ENCODE measurements around the gene MROH2A. TPM values are rescaled to one million over a fixed set of nuclear protein-coding genes. Genes with fewer than 3 reads are reported as not detected.

The MROH2A gene
- total RNA-seq, 4 donors from 2014 or later = not detected

DNA sequence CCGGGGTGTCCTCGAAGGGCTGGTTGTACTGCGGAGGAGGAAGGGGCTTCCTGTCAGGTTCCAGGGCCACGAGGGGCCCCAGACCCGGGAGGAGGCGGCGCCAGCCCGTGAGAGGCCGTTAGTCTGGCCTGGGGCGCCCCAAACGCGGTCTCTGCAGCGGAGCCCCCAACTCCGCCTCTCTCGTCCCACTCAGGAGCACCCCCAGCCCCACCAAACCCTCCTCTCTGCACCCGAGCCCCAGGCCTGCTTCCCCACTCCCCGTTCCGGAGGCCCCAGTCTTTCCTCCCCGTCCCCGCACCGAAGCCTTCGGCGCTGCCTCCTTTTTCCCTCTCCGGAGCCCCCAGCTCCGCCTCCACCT is 75.7 kb downstream of the MROH2A start:
- no peaks in the 10 kb centered on the region for H3K36me3 ChIP-seq
- peak overlapping the region; percentile 58 to 72 (median 62) for H3K4me3 ChIP-seq
- DNase-seq (ENCODE audit: low spot score in 2 of 2) = no peak
- 1 to 2% methylated on average over 24 to 25 of the region's 25 CpGs for WGBS, 2 donors
- H3K27me3 ChIP-seq = no peaks in the 10 kb centered on the region
- H3K4me1 ChIP-seq = peaks cover 0 to 16% (median 6%) of the 10 kb centered on the region in 4 donors
- no peaks in the 10 kb centered on the region for H3K9me3 ChIP-seq
- H3K27ac ChIP-seq = no peak overlapping the region
- TF ChIP-seq, protein P1, sequence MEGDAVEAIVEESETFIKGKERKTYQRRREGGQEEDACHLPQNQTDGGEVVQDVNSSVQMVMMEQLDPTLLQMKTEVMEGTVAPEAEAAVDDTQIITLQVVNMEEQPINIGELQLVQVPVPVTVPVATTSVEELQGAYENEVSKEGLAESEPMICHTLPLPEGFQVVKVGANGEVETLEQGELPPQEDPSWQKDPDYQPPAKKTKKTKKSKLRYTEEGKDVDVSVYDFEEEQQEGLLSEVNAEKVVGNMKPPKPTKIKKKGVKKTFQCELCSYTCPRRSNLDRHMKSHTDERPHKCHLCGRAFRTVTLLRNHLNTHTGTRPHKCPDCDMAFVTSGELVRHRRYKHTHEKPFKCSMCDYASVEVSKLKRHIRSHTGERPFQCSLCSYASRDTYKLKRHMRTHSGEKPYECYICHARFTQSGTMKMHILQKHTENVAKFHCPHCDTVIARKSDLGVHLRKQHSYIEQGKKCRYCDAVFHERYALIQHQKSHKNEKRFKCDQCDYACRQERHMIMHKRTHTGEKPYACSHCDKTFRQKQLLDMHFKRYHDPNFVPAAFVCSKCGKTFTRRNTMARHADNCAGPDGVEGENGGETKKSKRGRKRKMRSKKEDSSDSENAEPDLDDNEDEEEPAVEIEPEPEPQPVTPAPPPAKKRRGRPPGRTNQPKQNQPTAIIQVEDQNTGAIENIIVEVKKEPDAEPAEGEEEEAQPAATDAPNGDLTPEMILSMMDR (IDR thresholded peaks at IDR 0.05) = no peak
- TF ChIP-seq EP300 (IDR thresholded peaks at IDR 0.05) (no peak), POLR2A (IDR thresholded peaks at IDR 0.05) (no peak)

DNA sequence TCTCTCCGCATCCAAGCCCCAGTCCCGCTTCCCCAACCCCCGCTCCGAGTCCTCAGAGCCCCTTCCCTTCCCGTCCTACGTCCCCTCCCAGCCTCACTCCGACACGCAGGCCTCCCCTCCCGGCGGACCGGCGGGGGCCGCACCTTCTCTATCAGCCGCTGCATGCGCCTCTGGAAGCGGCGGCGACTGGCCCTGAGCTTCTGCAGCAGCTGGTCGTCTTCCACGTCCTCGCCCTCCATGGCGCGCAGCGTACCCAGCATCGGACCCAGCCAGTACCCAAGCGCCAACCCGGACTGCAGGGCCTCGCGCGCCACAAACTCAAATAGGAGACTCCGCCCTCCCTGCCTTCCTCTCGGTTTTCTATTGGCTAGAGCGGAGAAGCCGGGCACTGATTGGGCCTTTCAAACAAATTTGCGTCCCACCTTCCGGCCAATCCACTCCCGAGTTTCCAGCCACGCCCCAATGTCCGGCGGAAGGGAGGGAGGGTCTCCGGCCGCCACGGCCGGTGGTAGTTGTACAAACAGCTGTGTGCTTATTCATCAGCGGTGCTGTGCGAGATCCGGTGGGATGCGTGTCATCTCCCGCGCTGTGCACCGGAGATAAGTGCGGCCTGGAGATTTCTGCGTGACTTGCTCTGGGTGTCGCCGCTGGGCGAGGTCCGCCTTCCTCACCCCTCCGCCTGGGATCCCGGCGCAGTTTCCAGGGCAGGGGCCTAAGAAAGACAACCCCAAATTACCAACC is 76.3 kb downstream of the MROH2A start, which contains the start of gene HJURP:
TSS of gene HJURP (minus strand) at position 295 of the 741 bp plus-strand sequence. CDS start at position 260, 35 bp downstream.
- Histone ChIP-seq H3K27me3 (no peaks in the 10 kb centered on the region), H3K4me3 (peak within 1 kb of the TSS; percentile 58 to 72 (median 62)), H3K27ac (peak within 1 kb of the TSS in 3 of 4 donors; percentile 51 to 77 (median 60)), H3K36me3 (no peaks in the 10 kb centered on the region), H3K4me1 (peaks cover 0 to 16% (median 6%) of the 10 kb centered on the region in 4 donors), H3K9me3 (no peaks in the 10 kb centered on the region)
- peak; percentile 83 to 94 for DNase-seq (ENCODE audit: low spot score in 2 of 2)
- 0 to 1% methylated on average over 46 to 55 of the region's 60 CpGs for WGBS, 2 donors
- TF ChIP-seq, protein P1 (IDR thresholded peaks at IDR 0.05) = no peak
- TF ChIP-seq POLR2A (IDR thresholded peaks at IDR 0.05) (peak in 1 of 2 donors; percentile 49), EP300 (IDR thresholded peaks at IDR 0.05) (peak; percentile 42 to 67)

GRCh38 chr2:233855345-233855744 is 77.2 kb downstream of the MROH2A start:
- H3K27ac ChIP-seq = no peak overlapping the region
- no peaks in the 10 kb centered on the region for H3K36me3 ChIP-seq
- no peak for DNase-seq (ENCODE audit: low spot score in 2 of 2)
- peaks cover 0 to 16% (median 6%) of the 10 kb centered on the region in 4 donors for H3K4me1 ChIP-seq
- no peak overlapping the region for H3K4me3 ChIP-seq
- no peaks in the 10 kb centered on the region for H3K27me3 ChIP-seq
- H3K9me3 ChIP-seq = no peaks in the 10 kb centered on the region
- 80 to 84% methylated on average over 5 of the region's 5 CpGs for WGBS, 2 donors
- TF ChIP-seq, protein P1 (IDR thresholded peaks at IDR 0.05) = no peak
- TF ChIP-seq POLR2A (IDR thresholded peaks at IDR 0.05) = no peak
- TF ChIP-seq EP300 (IDR thresholded peaks at IDR 0.05) = no peak

DNA sequence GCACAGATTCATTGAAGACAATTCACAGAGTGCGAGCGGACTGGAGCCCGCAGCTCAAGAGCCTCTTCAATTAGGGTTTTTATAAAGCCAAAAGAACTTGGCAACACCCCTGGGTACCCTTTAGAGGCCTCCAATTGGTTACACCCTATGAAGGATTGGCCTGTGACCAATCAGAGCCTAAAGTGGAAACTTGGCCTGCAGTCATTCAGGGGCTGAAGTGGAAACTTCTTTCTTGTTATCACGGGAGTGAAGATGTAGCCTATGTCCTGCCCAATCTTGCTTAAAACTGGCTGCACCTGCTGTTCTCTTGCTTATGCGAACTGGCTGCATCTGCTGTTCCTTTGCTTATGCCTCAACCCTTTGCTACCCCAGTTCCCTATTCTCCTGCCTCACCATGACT is 78.1 kb downstream of the MROH2A start:
- no peak for DNase-seq (ENCODE audit: low spot score in 2 of 2)
- 95% methylated on average over 5 of the region's 5 CpGs for WGBS, 2 donors
- Histone ChIP-seq H3K27me3 (no peaks in the 10 kb centered on the region), H3K9me3 (no peaks in the 10 kb centered on the region), H3K36me3 (no peaks in the 10 kb centered on the region), H3K4me1 (peaks cover 0 to 16% (median 6%) of the 10 kb centered on the region in 4 donors), H3K4me3 (no peak overlapping the region), H3K27ac (no peak overlapping the region)
- TF ChIP-seq POLR2A (IDR thresholded peaks at IDR 0.05) (no peak), EP300 (IDR thresholded peaks at IDR 0.05) (no peak)
- TF ChIP-seq, protein P1 (IDR thresholded peaks at IDR 0.05) = no peak

- WGBS, 2 donors = 50% methylated on average over 9 of the region's 9 CpGs
- H3K27me3 ChIP-seq = no peaks in the 10 kb centered on the region
- no peak overlapping the region for H3K27ac ChIP-seq
- peaks cover 0 to 16% (median 6%) of the 10 kb centered on the region in 4 donors for H3K4me1 ChIP-seq
- no peak for DNase-seq (ENCODE audit: low spot score in 2 of 2)
- no peak overlapping the region for H3K4me3 ChIP-seq
- TF ChIP-seq, protein P1 (IDR thresholded peaks at IDR 0.05) = peak in 3 of 5 experiments; percentile 12 to 50 (median 28)
- TF ChIP-seq EP300 (IDR thresholded peaks at IDR 0.05) (no peak), POLR2A (IDR thresholded peaks at IDR 0.05) (no peak)
- H3K36me3 ChIP-seq = no peaks in the 10 kb centered on the region
- H3K9me3 ChIP-seq = no peaks in the 10 kb centered on the region
Observed at GRCh38 chr2:233857511-233858141, 79.5 kb downstream of the MROH2A start.

Measured in tibial nerve (tissue), 4 donors.